CD4-positive, alpha-beta T cell treated with Interleukin-15 for 1 hour (primary cell): ENCODE measurements around the gene PFAS.
"Not testable (repeated sequence)": the region's sequence is repeated elsewhere in the genome, so short reads cannot be mapped to it uniquely, and the experiment has no call there.

Experiments used
- DNase-seq: peaks from one replicate; pipeline ENCODE4 v3.0.0-alpha.2; 2020

Gene PFAS, protein sequence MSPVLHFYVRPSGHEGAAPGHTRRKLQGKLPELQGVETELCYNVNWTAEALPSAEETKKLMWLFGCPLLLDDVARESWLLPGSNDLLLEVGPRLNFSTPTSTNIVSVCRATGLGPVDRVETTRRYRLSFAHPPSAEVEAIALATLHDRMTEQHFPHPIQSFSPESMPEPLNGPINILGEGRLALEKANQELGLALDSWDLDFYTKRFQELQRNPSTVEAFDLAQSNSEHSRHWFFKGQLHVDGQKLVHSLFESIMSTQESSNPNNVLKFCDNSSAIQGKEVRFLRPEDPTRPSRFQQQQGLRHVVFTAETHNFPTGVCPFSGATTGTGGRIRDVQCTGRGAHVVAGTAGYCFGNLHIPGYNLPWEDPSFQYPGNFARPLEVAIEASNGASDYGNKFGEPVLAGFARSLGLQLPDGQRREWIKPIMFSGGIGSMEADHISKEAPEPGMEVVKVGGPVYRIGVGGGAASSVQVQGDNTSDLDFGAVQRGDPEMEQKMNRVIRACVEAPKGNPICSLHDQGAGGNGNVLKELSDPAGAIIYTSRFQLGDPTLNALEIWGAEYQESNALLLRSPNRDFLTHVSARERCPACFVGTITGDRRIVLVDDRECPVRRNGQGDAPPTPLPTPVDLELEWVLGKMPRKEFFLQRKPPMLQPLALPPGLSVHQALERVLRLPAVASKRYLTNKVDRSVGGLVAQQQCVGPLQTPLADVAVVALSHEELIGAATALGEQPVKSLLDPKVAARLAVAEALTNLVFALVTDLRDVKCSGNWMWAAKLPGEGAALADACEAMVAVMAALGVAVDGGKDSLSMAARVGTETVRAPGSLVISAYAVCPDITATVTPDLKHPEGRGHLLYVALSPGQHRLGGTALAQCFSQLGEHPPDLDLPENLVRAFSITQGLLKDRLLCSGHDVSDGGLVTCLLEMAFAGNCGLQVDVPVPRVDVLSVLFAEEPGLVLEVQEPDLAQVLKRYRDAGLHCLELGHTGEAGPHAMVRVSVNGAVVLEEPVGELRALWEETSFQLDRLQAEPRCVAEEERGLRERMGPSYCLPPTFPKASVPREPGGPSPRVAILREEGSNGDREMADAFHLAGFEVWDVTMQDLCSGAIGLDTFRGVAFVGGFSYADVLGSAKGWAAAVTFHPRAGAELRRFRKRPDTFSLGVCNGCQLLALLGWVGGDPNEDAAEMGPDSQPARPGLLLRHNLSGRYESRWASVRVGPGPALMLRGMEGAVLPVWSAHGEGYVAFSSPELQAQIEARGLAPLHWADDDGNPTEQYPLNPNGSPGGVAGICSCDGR (N-terminal part only)

DNA sequence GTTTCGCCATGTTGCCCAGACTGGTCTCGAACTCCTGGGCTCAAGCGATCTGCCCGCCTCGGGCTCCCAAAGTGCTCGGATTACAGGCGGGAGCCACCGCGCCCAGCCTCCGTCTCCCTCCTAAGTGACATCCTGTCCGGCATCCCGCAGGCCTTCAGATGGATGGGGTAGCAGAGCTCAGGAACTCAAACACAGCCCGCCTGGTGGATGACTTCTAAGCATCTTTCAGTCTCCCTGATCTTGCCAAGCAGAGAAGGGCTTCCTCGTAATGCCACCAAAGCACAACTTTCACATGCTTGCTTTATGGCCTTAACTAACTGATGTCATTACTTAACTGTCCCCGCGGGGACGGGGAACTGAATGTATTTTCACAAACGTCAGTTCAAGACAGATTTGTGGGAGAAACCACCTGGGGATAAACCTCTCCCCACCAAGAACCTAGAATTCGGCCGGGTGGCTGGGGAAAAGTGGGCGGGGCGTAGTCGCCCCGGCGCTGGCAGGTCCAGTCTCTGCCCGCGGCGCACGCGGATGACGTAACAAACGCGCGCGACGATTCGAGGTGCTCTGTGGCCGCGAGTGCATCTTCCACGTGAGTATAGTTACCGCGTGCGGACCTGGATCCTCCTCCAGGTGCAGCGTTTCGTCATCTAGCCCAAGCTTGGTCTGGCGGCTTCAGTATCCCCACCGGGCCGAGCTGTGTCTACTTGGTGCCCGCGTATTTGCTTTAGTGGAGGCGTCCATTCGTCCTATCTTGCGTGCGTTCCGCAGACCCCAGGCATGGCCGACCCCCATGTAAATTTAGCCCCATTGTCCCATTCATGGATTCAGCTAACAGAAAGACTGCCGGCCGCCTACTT lies at the start of gene PFAS:
Gene PFAS (plus strand): TSS at position 539 of the 857 bp plus-strand sequence. CDS start 4,649 bp downstream, outside the sequence.
- peak; percentile 94 for DNase-seq

DNA sequence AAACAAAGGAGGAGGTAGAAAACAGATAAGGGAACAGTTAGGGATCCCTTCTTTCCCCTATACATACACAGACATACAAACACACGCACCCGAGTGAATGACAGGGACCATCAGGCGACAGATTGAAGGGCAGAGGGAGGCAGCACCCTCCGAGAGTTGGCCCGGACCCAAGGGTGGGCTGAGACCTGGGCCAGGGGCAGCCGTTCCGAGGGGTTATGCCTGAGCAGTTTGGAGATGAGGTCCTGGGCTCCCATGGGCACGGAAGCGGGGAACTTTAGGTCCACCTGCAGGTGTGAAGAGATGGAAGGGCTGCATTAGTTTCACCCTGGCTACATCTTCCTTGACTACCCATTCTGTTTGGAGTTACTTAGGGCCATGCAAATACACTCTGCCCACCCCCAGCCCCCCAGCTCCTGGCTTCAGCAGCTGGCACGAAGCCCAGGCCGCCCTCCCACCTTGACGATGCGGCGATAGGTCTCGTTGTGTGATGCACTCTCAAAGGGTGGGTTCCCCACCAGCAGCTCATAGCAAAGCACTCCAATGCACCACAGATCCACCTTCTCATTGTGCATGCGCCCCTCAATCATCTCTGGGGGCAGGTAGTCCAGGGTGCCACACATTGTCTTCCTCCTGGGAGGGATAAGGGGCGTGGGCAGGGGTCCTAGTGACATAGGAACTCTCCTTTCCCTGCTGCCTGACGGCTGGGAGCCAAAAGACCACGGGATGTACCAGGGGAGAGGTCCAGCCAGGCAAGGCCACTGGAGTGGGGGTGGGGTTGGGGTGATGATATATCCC lies 44.1 kb upstream of the PFAS start:
- no peak for DNase-seq

DNA sequence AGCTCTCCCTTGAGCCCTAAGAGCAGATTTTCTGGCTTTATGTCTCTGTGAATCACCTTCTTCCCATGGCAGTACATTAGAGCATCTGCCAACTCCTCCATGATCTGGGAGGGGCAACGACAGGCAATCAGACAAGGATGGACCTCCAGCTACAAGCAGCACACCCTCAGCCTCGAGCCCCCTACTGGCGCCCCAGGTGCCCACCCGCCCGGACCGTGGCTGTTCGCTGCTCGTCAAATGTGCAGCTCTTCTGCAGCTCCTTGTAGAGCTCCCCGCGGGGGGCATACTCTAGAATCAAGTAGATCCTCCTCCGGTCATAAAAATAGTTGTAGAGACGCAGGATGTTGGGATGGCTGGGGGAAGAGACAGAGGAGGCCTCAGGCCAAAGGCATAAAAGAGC lies 42.6 kb upstream of the PFAS start:
- no peak for DNase-seq

DNA sequence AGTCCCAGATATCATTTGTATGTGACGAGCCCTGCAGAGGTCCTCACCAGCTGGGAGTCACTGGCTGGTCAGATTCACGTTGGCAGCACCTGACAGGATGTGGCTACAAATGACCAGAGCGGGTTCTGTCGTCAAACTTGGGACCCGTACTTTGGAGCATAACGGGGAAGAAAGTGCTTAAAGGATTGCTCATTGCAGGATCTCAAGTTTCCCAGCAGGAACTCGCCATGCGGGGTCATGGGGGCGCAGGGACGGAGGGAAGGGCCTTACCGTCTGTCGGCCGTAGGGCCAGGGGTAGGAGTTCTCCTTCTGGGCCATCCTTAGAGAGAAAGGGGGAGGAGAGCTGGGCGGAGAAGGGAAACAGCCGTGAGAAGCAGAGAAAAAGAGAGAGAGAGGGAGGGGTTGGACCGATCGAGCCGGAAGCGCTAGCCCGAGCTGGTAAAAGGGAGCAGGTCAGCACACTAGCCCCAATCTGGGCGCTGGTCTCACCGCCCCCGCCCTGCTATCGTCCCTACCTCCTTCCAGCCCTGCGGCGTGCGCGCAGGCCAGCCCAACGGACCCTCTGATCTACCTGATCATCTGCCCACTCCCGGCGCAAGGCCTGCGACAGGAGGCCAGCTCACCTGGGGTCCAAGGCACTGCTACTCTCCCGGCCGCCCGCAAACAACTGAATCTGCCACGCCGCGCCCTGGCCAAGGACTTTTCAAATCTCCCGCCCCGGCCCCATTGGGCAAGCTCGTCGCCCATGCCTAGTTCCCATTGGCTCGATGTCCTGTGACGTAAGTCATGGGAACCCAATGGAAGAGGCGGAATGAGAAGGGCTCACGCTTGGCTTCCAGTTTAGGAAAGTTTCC lies 39.0 kb upstream of the PFAS start, which contains the start of gene AURKB:
Gene AURKB (minus strand): TSS at position 669 of the 854 bp plus-strand sequence. CDS start 351 bp downstream, at position 318.
- DNase-seq, result peak; percentile 95

DNA sequence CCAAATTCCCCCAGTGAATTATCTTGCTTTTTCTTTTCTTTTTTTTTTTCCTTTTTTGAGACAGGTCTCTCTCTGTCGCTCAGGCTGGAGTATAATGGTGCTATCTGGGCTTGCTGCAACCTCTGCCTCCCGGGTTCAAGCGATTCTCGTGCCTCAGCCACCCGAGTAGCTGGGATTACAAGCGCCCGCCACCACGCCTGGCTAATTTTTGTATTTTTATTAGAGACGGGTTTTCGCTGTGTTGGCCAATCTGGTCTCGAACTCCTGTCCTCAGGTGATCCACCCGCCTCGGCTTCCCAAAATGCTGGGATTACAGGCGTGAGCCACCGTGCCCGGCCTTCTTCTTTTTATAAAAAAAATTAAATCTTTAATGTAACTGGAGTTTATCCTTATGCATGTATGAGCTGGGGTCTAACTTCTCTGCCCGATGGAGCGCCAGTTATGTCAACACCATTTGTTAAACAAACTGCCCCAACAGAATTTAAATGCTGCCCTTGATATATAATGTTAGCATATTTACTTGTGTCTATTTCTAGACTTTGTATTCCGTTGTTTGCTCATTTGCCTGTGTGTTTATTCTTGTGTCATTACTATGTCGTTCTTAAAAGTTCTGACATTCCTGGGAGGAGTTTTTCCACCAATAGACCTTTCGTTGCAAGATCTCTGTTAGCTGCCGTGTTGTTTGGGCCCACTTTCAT lies 38.2 kb upstream of the PFAS start:
- DNase-seq, result no peak

DNA sequence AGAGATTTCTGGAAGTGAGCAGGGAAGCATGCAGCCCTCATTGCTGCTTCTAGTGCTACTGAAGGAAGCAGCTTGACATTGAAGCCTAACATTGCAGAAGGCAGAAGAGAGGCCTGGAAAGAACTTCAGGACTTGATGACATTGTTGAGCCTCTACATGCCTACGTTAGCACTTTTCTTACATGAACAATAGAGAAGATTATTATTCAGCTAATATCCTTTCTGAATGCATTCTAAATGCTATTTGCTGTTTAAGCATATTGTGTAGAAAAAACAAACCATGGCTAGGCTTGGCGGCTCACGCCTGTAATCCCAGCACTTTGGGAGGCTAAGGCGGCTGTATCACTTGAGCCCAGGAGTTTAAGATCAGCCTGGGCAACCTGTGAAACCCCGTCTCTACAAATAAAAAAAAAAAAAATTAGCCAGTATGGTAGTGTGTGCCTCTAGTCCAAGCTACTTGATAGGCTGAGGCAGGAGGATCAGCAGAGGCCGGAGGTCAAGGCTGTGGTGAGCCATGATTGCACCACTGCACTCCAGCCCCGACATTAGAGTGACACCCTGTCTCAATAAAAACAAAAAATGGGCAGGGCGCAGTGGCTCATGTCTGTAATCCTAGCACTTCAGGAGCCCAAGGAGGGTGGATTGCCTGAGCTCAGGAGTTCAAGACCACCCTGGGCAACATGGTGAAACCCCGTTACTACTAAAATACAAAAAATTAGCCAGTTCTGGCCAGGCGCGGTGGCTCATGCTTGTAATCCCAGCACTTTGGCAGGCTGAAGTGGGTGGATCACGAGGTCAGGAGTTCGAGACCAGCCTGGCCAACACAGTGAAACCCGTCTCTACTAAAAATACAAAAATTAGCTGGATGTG lies 36.5 kb upstream of the PFAS start:
- DNase-seq, result no peak

DNA sequence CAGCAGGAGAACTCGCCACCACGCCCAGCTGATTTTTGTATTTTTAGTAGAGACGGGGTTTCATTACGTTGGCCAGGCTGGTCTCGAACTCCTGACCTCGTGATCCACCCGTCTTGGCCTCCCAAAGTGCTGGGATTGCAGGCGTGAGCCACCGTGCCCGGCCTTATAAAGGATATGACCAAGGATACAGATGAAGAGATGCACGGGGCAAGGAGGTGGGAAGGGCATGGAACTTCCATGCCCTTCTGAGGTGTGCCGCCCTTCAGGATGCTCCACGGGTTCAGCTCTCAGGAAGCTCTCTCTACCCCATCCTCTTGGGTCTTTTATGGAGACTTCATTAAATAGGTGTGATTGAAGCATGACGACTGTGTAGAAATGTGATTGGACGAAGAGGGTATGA lies 35.1 kb upstream of the PFAS start:
- not testable (repeated sequence) for DNase-seq

DNA sequence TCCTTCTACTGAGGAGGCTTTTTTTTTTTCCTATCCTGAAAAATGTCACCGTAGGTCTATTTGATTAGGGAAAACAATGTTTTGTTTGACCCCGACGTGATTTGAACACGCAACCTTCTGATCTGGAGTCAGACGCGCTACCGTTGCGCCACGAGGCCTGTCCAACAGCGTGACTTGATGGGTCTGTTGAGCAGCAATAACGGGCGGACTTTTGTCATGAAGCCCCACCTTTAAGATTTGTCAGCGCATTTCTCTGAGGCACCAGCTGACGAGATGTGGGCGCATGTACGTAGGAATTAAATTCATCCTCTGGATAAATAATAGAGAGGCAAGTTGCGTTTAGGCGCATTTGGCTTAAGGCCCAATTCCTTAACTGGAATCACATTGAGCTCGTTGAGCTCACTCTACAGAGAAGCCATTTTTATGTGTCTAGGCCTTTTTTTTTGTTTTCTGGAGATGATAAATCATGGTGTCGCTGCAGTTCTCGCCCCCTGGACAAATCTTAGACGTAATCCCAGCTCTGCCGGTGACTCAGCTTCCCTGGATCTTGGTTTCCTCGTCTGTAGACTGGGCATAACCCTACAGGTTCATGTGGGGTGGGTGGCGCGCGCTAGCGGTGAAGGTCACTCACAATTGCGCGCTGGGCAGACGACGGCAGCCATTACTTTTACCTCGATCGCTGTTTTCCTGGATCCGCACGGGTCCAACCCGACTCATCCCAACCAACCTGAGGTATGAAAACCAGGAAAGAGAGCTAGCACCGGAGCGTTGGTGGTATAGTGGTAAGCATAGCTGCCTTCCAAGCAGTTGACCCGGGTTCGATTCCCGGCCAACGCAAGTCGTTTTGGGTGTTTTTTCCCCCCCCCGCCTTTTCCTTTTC lies 28.1 kb upstream of the PFAS start:
- peak; percentile 90 for DNase-seq

DNA sequence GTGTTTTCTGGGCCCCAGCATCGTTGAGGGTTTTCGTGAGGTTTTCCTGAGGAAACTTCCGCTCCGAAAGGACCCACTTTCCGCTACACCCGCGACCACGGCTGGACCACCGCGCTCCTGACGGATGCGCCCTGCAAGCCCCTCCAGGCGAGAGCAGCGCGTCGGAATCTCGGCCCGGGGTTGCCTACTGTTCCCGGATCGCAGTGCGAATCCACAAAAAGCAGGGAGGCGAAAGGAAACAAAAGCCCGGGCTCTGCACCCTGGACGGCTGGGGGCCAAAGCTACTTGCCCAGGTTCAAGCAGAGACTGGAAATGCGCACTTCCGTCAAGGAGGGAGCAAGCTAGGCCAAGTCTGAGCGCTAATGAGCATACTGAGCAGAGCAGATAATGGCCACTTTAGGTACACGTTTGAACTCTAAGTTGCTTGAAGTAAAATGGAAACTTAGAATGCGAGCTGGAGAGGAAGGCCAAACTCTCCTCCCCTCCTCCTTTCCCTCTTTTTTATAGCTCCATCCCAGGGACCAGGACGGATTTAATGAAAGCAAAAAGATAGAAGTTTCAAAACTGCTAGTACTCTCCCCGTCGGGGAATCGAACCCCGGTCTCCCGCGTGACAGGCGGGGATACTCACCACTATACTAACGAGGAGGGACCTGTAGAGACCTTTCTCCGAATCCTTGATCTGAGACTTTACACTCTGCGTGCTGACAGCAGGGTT lies 27.3 kb upstream of the PFAS start:
- DNase-seq, result peak; percentile 90

DNA sequence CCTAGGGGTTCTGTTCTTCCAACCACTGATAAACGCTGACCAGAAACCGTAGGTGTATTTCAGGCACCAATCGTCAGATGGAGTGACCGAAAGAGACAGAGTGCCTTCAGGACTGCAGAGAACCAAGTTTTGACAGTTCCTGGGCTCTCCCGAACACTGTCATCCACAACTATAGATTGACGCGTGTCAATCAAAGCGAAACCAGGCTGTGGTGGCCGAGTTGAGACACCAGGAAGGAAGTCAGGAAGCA lies 26.8 kb upstream of the PFAS start:
- DNase-seq, result peak; percentile 83

DNA sequence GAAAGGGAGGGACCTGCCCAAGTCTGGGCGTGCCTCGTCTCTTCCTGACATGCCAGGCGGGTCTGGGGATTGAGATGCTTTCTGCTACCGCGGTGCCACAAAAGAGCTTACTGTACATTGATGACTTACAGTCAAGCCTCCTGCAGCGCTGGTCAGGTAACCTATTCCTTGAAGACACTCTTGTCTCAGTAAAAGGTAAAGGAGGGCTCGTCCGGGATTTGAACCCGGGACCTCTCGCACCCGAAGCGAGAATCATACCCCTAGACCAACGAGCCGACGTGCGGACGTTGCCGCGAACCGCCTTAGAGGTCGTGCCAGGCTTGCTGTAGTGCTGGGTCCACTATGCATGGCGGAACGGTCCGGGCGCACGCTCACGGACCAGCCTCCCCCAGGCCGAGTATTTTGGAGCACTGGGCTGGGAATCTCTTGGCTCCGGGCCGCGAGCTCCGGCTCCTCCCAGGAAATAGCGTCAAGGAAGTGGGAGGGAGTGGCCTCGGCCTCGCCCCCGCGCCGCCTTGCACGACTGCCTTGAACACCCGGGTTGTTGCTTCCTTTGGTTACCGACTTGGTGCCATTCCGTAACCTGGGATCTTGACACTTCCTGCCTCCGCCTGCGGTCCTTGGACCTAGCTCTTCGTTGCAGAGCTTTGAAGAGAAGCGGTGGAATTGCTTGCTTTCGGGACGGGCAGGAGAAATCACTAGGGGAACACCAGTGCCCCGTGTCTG lies 26.3 kb upstream of the PFAS start:
- DNase-seq, result peak; percentile 91

DNA sequence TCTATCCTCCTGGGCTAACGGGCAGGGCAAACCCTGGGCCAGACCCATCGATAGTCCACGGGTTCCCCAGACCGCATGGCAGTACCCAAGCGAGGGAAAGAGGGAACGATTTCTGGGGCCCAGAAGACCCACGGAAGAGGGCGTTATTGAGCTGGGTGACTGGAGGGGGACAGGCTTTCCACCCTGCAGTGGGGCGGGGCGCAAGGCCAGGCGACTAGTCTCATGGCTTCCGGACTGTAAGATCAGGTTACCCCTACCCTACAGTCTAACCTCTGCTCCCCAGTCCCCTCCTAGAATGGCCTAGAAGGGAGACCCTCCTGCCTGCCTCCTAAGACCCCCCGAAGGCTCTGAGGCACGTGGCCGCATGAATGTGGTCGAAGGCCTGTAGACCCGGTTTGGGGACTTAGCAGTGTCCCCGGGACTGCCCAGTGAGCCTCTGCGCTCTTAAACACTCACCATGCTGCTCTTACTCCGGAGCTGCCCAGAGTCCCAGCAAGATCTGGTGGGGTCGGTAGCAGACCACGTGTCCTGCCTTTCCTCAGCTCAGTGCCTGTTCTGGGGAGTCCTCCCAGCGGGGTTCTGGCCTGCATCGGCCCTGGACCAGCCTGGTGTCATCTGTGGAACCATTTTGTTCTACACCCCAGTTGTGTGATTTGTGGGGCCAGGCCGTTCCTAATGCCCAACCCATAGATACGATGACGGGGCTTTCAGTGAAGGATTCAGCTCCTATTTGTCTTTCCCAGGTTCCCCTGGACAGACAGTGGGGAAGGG lies 25.5 kb upstream of the PFAS start:
- DNase-seq, result peak; percentile 58

DNA sequence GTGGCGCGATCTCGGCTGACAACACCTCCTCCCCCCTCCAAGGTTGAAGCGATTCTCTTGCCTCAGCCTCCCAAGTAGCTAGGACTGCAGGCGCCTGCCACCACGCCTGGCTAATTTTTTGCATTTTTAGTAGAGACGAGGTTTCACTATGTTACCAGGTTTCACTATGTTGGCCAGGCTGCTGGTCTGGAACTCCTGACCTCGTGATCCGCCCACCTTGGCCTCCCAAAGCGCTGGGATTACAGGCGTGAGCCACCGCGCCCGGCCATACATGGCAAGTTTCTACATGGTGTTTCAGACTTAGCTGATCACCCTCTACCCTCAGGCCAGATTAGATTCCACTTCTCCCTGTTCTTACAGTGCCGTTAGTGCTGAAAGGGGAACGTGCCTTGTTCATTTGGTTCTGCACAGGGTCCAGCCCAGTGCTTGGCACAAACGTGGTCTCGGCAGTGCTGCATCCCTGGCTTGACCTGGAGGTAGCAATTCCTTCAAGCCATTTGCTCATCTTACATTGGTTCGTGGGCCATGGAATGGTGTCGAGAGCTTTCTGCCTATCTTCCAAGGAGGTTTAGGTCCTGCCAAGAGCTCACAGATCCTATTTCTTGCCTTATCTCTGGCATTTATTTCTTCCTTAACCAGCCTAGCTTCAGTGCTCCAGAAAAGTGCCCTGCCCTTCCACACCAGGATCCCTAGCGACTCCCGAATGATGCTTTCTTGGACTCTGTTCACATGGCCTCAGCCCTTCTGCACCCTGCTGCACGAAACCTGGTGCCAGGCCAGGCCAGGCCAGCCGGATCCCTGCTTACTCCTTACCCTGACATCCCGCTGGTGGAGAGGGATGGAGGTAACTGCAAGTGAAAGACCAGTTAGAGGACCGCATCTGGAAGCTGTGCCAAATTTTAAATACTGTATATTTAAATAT lies 23.9 kb upstream of the PFAS start:
- DNase-seq, result no peak
